GM21786 (cell line): ENCODE data around the gene LRIG1.

ENCODE experiments used
- ATAC-seq: cut with Tn5 transposase; IDR thresholded peaks from one replicate; pipeline ENCODE4 v1.9.1; 2021; ENCODE audit not compliant: unreplicated experiment

LRIG1 gene

DNA sequence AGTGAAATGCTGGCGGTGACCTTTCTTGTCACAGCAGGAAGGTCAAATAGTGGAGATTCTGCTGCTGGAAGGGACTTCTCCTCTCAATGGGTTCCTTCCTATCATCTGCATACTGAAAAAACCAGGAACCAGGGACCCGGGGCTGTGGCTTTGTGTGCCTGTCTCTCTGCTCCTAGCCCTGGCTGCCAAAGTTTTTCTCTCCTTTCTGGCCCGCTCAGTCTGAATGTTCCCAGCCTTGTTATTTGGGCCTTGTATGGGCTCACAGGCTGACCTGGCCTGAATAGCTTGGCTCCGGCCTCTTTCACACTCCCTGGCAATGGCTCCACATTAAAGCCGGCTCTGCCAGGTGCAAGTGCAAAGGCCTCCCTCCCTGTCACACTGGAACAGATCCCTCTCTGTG is 94.7 kb downstream of the LRIG1 start:
- ATAC-seq = no peak

DNA sequence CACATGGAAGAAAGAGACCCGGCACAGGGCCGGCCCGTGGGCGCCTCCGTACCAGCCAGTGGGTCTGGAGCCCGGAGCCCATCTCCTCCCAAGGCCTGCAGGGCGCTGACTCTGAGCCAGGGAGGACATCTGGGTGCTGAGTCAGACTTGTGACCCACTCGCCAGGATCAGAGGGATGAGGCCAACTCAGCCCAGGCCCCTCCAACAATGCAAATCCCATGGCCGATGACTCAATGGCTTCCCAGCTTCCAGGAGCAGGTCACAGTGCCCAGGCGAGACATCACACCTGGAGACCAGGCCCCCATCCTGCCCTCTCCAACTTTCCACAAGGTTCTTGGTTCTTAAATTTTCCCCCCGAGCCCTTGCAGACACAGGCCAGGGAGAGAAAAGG is 95.1 kb downstream of the LRIG1 start:
- no peak for ATAC-seq

DNA sequence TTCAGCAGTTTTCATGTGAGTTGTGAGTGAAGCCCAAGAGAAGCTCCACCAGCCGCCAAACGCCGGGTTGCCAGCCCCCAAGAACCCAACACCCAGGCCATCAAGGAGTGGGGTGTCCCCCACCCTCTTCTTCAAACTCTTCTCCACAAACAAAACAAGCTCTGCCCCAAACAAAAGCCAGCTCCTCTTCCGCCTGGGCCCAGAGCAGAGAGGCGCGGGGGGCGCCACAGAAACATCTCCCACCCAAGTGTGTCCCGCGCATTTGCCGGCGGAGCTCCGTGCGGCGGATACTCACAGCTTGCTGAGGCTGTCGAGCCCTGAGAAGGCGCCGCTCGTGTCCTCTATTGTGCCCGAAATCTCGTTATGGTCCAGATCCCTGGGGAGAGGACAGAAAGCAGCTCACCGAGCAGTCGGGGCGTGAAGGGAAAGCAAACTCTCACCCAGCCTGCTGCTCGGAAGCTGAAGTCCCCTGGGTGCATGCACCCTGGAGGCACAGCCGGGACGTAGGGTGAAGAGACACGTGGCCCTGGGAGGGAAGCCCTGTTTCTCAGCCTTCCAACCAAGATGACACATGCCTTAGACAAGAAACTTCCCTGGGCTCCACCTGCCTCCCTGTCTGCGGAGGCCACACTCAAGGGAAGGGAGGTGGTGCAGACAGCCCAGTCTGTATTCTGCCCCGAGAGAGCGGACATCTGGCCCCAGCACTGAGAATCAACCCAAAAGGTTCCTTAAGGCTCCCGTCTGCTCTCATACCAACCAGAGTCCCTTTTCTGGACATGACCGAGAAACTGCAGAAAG is 95.7 kb downstream of the LRIG1 start:
- ATAC-seq = no peak

DNA sequence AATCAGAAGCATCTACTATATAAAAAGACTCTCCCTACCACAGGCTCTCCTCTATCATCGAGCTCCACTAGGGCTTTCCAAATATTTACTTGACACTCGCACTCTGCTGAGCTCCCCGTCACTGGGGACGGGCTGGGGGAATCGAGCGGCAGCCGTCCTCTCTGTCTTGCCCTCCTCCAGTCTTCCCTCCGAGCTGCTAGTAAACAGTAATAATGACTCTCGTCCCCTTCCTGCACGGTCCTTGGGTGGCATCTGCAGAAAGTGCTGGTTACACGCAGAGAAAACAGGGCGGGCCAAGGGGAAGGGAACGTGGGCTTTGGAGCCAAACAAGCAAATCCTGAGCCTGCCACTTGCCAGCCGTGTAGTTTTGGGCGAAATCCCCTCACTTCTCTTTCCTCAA is 96.6 kb downstream of the LRIG1 start:
- no peak for ATAC-seq

DNA sequence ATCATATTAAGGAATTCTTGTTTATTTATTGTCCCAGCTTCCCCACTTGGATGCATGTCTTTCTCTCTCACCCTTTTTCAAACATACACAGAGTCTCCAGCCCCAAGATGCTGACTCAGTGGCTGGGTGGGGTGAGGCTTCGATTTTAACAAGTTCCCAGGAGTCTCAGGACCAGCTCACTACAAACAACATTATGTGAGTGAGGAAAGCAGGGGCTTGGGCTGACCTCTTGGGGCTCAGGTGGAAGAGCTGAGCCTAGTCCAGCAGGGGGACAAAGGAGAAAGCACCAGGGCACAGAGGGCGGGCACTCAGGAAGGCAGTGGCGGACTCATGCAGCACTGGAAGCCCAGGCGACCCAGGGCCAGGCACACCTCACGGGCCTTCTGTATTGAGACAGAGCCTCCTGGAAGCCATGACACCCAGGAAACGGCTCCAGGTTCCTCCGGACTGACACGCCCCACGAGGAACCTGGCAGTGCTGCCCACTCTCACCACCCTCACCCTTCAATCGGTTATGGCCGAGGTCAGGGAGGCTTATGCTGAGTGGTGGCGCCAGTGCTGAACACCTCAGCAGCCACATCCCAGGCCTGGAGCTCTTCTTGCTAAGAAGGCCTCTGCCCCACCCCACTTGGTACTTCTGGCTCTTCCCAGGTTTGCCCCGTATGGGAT is 97.4 kb downstream of the LRIG1 start:
- ATAC-seq = no peak

DNA sequence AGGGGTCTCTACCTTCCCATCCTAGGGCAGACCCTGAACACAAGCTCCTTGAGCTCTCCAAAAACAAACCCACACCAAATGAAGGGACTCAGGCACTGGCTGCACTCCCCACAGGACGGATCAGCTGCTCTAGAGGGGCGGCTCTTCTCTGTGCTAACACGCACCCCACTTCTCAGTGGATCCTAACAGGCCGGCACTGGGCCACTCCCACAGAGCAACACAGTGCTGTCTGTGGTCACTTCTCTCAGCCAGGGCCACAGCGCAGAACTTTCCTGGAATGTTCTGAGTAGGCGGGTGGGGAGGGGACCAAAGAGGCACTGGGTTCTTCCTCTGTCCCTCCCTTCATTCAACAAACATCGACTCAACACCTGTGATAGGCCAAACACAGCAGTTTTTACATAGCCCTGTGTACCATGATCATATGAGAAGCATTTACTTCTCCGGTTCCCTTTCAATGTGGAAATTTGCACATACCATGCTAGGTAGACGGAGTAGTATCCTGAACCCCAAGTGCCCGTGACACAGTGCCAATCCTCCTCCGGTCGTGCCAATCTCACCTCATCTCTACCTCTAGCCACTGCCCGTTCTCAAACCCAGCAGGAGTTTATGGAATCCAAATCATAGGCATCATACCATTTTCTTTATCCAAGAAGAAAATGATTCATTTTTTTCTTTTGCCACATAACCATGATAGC is 98.1 kb downstream of the LRIG1 start:
- ATAC-seq = no peak

DNA sequence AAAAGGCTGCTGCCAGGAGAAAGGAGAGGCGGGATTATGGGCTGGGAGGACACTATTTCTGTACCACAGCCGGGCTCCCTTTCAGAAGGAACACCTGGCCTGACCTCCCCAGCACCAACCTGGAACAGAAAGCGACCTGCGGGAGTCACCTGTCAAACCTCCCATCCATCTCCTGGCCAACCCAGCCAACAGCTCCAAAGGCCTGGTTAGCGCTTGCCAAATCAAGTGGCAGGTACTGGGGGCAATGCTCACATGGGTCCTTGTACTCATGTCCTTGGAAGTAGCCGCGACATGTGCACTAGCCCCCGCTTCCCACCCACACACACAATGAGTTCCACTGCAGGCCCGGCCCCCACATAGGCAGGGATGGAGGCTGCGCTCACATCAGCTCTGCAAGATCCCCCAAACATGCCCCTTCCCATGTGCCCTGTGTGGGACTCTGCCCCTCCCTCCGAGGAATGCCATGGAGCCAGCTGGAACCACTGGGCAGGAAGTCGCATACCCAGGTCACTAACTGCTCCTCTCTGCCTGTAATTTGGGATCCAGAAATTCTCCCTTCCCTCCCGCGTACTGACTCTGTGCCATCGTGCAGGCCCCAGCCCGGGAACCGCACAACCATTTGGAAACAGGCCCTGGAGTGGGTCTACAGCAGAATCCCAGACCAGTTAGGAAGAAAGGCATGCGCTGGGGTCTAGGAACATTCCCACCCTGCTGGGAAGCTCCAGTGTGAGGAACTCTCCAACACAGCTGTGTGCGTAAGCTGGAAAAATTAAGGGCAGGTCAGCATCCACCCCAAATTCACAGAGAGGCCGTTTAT is 98.9 kb downstream of the LRIG1 start:
- ATAC-seq = no peak

DNA sequence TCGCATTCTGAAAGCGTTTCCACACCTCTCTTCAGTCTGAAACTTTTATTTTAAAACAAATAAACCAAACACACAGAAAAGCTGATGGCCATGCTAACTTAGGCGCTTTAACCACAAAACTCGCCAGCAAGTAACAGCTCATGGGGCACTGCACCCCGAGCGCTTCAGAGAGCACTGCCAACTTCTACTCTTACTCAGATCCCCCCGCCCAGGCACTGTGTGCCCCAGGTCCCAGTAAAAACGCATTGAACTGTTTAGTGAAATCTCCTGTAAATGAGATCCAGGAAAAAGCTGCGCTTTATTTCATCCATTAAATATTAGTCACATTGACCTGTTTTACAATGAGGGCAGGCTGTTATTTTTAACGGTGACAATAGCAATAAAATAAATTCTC is 99.7 kb downstream of the LRIG1 start:
- ATAC-seq = no peak

DNA sequence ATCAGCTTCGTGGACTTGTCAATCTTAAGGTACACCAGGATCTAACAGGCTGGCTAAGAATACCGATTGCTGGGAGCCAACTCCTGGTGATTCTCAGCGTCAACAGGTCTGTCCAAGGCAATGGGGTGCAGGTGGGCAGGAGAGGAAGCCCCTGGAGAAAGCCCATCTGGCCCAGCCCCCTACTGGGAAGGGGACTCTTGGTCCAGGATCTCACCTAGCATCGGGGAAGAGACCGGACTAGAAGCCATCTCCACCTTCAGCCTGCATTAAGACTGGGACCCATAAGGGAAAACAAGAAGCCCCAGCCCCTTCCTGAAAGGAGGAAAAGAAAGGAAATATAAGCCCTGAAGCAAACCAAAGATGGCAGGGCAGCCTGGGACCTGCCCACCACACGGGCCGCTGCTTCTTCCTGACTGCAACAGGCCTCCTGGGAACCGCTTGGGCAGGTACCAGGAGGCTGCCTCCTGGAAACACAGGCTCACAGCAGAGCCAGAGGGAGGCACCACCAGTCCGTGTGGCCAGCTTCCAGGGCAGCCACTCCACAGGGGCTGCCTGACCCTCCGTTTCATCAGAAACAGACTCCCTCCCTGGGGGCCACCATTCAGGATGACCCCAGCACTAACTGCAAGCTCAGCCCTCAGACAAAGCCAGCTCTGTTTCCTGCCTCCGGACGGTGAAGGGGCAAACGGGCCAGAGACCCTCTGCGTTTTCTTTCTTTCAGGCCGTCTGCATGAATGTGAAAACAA is 100.2 kb downstream of the LRIG1 start:
- no peak for ATAC-seq

DNA sequence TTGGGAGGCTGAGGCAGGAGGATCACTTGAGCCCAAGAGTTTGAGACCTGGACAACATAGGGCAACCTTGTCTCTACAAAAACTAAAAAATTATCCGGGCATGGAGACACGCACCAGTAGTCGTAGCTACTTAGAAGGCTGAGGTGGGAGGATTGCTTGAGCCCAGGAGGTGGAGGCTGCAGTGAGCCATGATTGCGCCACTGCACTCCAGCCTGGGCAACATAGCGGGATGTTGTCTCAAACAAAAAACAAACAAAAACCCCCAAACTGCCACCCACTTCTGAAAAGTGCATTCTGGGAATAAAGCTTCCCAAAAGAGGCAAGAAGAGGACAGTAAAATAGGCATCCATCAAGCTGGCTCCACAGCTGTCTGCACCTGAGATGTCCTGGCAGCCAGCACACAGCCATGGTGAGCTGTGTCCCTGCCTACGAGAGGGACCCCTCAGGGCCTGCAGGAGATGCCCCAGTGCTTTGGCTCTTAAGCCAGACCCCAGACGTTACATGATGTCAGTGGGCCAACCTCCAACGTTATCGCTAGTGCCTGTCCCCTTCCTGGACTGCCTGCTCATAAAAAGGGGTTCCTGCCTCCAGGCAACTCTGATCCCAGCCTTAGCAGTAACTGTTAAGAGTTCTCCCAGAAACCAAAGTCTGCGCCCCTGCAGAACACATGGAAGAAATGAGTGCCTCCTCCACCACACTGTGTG is 101.1 kb downstream of the LRIG1 start:
- ATAC-seq = no peak

DNA sequence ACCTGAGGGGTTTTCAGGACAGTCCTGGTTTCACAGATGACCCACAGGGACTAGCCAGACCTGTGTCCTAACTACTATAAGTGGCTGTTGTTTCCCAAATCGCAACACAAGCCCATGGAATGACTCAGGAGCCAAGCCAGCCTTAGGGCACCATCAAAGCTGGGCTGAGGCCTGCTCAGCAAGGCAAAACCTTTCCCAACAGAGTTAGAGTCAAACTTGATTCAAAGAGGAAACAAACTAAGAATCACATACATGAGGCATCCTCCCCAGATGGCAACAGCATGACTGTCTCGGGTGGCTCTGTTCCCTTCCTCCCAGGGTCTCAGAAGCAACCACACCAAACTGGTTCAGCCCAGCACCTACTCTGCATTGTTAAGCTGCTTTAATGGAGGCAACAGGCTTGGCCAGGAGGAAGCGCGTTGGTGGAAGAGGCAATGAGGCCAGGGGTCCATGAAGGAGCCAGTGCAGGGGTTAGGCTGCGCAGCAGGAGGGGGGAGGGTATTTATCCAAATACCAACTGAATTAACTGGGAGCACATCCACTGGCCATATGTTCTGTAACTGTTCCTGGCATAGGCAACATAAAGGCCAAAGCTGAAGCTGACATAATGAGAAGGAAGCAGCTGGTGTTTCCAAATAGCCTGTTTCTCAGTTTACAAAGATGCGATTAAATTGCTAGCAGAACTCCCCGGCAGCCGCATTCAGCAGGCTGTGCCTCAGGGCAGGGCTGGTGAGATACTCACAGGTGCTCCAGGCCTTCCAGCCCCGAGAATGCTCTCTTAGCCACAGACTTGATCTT is 102.4 kb downstream of the LRIG1 start:
- no peak for ATAC-seq

DNA sequence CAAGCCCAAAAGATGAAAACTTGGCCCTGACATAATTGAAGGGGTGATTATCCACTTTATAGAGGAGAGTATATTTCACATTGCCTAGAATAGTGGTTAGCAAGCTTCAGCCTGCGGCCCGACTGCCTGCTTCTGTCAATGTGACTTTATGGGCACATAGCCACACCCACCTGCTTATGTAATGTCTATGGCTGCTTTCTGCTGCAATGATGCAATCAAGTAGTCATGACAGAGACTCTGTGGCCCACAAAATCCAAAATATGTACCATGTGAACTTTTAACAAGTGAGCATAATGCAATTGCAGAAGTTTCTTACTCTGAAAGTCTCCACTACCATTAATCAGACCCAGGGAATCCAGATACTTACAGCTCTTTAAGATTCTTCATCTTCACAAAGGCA is 103.1 kb downstream of the LRIG1 start:
- ATAC-seq = no peak

DNA sequence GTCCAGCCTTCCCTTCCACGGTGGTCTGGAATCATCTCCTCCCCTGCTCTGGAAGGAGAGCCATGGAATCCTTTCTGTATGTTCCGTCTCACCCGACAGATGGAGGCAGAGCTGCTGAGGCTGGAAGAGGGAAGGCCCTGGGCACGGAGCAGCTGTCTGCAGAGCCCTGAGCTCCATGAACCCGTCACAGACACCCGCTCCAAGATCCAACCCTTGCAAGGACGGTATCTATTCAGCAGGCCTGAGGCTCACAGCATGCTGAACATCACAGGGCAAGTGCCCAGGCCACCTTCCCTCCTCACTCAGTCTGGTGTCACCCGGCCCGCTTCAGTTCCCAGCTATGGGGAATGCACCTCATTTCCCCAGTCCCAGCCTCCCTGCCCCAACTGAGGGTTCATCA is 103.9 kb downstream of the LRIG1 start:
- ATAC-seq = no peak

DNA sequence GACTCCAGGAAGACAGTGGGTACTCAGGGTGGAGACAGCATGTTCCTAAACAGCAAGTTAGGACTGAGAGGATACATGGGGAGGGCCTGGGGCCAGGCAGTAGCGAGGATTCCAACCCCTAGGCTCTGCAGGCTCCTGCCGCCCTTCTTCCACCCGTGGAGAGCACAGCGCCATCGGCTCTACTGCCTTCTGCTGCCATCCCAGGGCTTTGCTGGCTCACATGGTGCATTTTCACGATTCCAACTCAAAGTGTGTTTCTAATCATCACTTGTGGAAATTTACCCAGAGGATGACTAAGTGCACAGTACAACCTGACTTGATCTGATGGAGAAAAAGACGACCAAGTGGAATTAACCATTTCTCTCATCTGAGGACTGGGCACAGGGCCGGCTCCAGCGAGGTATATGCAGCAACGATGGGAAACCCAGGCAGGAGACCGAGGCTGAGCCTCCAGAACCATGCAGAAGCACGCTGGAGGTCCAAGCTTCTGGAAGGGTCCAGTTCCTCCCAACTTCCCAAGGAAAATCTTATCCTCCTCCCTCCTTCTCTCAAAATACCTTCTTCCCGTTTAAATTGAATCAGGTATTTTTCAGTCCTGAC is 104.6 kb downstream of the LRIG1 start:
- ATAC-seq = no peak

DNA sequence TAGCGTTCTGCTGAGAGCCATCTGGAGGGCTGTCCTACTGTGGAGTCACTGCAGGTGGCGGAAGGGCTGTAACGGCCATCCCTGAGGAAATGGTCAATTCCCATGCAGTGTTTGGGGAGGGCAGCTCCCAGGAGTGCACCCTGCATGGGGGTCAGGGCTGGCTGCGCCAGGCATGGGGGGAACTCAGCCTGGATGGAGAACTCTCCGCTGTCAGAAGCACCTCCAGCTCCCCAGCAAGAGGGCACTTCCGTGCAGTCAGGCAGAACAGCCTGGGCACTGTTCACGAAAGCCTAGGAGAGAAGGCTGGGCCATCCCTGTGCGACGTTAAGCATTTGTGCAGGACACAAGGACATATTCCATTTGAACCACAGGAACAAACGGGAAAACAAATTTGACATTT is 105.2 kb downstream of the LRIG1 start:
- no peak for ATAC-seq

DNA sequence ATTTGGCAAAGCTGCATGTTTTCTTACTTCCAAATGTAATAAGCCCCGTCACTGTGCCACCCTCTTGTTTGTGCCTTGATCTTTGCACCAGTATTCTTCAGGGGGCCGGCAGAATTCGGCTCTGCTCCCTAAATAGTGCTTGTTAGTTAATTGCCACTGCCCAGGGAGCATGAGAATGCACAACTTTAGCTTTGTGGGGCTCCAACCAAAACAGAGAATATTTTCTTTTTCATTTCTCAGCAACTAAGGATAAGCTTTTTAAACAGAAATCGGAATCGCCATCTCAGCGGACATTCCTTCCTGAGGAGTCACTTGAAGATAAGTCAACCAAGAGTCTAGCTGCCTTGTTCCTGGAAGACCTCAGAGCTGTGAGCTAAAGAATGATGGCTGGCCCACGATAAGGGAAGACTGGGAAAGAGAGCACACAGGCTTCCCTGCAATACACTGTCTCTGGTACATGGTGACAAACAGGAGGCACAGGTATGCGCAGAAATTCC is 106.0 kb downstream of the LRIG1 start:
- ATAC-seq = no peak

DNA sequence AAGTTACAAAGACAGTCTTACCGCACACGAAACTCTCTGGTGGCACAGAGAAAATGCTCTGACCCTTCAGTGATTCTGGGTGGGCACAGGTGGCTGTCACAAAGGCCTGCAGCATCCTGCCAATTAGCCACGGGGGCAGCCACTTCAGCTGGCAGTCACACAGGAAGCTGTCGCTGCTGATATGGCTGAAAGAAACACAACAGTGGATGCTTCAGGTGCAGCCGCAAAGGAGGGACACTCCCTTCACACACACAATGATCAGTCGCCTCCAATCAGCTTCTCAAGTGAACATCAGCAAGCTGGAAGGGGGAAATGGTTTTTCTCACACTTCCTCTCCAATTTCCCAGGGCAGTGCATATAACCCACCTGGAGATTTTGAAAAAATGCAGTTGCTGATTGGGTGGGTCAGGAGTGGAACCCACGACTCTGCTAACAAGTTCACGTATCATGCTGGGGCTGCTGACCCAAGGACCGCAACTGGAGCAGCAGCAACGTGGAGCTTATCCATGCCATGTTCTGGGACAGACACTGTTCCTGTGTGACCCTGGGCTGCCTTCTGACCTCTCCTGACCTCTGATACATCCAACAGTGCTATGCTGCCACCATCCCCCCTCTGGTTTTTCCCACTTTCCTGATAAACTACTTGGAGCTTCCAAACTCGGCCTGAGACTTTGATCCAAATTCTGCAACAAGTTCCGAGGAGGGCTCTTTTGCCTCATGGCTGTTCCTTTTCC is 106.6 kb downstream of the LRIG1 start:
- peak; percentile 93 for ATAC-seq
